OCI-LY1 (cell line): Measurements from ENCODE around the gene YPEL2.

Experiments used
- H2AFZ ChIP-seq: fragments of 200-600 bp; sonication (generic), shearing (Covaris generic); 2 replicates; pipeline ENCODE4 v1.6.0; 2014; ENCODE audit warnings: antibody characterized with exemption, mild to moderate bottlenecking, low read length
- H3F3A ChIP-seq: fragments of 200-600 bp; sonication (generic), shearing (Covaris generic); 2 replicates; pipeline ENCODE4 v1.6.0; 2014; ENCODE audit warnings: mild to moderate bottlenecking, antibody characterized with exemption, low read length, moderate library complexity; ENCODE audit not compliant: insufficient read depth
- H3K27ac ChIP-seq: fragments of 200-600 bp; sonication (generic); 2 replicates; pipeline ENCODE4 v1.5.1; 2014; ENCODE audit warnings: low read length, mixed run types, mild to moderate bottlenecking, low read depth; ENCODE audit not compliant: poor library complexity, severe bottlenecking
- H3K27me3 ChIP-seq: fragments of 200-600 bp; sonication (generic); 2 replicates; pipeline ENCODE4 v1.6.0; 2014; ENCODE audit warnings: antibody characterized with exemption, mild to moderate bottlenecking, low read length, moderate library complexity; ENCODE audit not compliant: insufficient read depth
- H3K36me3 ChIP-seq: fragments of 200-600 bp; sonication (generic); 2 replicates; pipeline ENCODE4 v1.6.1; 2014; ENCODE audit warnings: mild to moderate bottlenecking, antibody characterized with exemption, low read length, moderate library complexity, mixed read lengths; ENCODE audit not compliant: insufficient read depth
- H3K4me1 ChIP-seq: fragments of 200-600 bp; sonication (generic); 2 replicates; pipeline ENCODE4 v1.5.1; 2014; ENCODE audit warnings: mild to moderate bottlenecking, low read length, moderate library complexity; ENCODE audit not compliant: insufficient read depth, severe bottlenecking
- H3K4me2 ChIP-seq: fragments of 200-600 bp; sonication (generic), shearing (Covaris generic); 2 replicates; pipeline ENCODE4 v1.6.1; 2014; ENCODE audit warnings: low read length
- H3K4me3 ChIP-seq: fragments of 200-600 bp; sonication (generic); 2 replicates; pipeline ENCODE4 v1.5.1; 2014; ENCODE audit warnings: low read length, low read depth, mild to moderate bottlenecking, mixed read lengths; ENCODE audit not compliant: poor library complexity, severe bottlenecking
- H3K79me2 ChIP-seq: fragments of 200-600 bp; shearing (Covaris generic); 2 replicates; pipeline ENCODE4 v1.6.1; 2016; ENCODE audit warnings: mixed run types, low read length, mixed read lengths; ENCODE audit not compliant: insufficient read depth
- H3K9ac ChIP-seq: fragments of 200-600 bp; sonication (generic), shearing (Covaris generic); 2 replicates; pipeline ENCODE4 v1.6.1; 2014; ENCODE audit warnings: mild to moderate bottlenecking, low read length, mixed read lengths
- H3K9me2 ChIP-seq: fragments of 200-600 bp; sonication (generic), shearing (Covaris generic); 2 replicates; pipeline ENCODE4 v1.6.1; 2014; ENCODE audit warnings: low read depth, mild to moderate bottlenecking, low read length, mixed read lengths
- H3K9me3 ChIP-seq: fragments of 200-600 bp; shearing (Covaris generic); 2 replicates; pipeline ENCODE4 v1.6.1; 2014; ENCODE audit warnings: low read length, mixed read lengths
- H4K20me1 ChIP-seq: fragments of 200-600 bp; sonication (generic), shearing (Covaris generic); 2 replicates; pipeline ENCODE4 v1.6.0; 2016; ENCODE audit warnings: mild to moderate bottlenecking, low read length; ENCODE audit not compliant: insufficient read depth
- EZH2 ChIP-seq: fragments of 200-600 bp; sonication (generic), shearing (Covaris generic); IDR thresholded peaks from 2 replicates; pipeline ENCODE4 v1.8.0; 2017; ENCODE audit warnings: borderline replicate concordance, mixed run types, mild to moderate bottlenecking, antibody characterized with exemption, low read length, moderate library complexity, mixed read lengths
- TF ChIP-seq, protein P1 (sequence below): fragments of 200-600 bp; sonication (generic), shearing (Covaris generic); IDR thresholded peaks from 2 replicates; pipeline ENCODE4 v1.5.1; 2017; ENCODE audit warnings: mild to moderate bottlenecking, antibody characterized with exemption, low read length, moderate library complexity, mixed read lengths

Gene YPEL2

DNA sequence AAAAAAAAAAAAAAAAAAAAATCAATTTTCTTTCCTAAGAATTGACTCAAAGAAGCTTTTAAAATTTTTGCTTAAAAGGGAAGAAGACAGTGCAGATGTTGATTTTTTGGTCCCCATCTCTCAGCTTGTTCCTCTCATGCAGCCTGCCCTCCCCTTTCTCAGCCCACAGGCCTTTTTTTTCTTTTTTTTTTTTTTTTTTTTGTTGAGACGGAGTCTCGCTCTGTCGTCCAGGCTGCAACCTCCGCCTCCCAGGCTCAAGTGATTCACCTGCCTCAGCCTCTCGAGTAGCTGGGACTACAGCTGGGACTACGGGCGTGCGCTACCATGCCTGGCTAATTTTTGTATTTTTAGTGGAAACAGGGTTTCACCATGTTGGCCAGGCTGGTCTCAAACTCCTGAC, 17.7 kb downstream of the YPEL2 start:
- H3K4me2 ChIP-seq, result no peak overlapping the region
- no peaks in the 10 kb centered on the region for H3K9me3 ChIP-seq
- no peak overlapping the region for H2AFZ ChIP-seq
- H3K9me2 ChIP-seq, result no peaks in the 10 kb centered on the region
- no peak overlapping the region for H3K27ac ChIP-seq
- no peaks in the 10 kb centered on the region for H4K20me1 ChIP-seq
- H3F3A ChIP-seq, result no peaks in the 10 kb centered on the region
- H3K79me2 ChIP-seq, result no peaks in the 10 kb centered on the region
- no peaks in the 10 kb centered on the region for H3K4me1 ChIP-seq
- TF ChIP-seq EZH2, result no peak
- TF ChIP-seq, protein P1, sequence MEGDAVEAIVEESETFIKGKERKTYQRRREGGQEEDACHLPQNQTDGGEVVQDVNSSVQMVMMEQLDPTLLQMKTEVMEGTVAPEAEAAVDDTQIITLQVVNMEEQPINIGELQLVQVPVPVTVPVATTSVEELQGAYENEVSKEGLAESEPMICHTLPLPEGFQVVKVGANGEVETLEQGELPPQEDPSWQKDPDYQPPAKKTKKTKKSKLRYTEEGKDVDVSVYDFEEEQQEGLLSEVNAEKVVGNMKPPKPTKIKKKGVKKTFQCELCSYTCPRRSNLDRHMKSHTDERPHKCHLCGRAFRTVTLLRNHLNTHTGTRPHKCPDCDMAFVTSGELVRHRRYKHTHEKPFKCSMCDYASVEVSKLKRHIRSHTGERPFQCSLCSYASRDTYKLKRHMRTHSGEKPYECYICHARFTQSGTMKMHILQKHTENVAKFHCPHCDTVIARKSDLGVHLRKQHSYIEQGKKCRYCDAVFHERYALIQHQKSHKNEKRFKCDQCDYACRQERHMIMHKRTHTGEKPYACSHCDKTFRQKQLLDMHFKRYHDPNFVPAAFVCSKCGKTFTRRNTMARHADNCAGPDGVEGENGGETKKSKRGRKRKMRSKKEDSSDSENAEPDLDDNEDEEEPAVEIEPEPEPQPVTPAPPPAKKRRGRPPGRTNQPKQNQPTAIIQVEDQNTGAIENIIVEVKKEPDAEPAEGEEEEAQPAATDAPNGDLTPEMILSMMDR, result no peak
- no peak overlapping the region for H3K9ac ChIP-seq
- H3K27me3 ChIP-seq, result no peaks in the 10 kb centered on the region
- no peak overlapping the region for H3K4me3 ChIP-seq
- no peaks in the 10 kb centered on the region for H3K36me3 ChIP-seq

GRCh38 chr17:59353106-59353854, 21.8 kb downstream of the YPEL2 start:
- Histone ChIP-seq H3K27ac (no peak overlapping the region), H3K36me3 (no peaks in the 10 kb centered on the region), H3K9me3 (no peaks in the 10 kb centered on the region), H3K9ac (no peak overlapping the region), H4K20me1 (no peaks in the 10 kb centered on the region), H3K79me2 (no peaks in the 10 kb centered on the region), H3K4me2 (no peak overlapping the region), H3K9me2 (no peaks in the 10 kb centered on the region), H3K4me1 (no peaks in the 10 kb centered on the region), H3K27me3 (no peaks in the 10 kb centered on the region), H2AFZ (no peak overlapping the region), H3F3A (no peaks in the 10 kb centered on the region), H3K4me3 (no peak overlapping the region)
- TF ChIP-seq EZH2, result no peak
- TF ChIP-seq, protein P1, result no peak

GRCh38 chr17:59353936-59354755, 22.7 kb downstream of the YPEL2 start:
- TF ChIP-seq, protein P1, result no peak
- TF ChIP-seq EZH2, result no peak
- Histone ChIP-seq H3K9me3 (no peaks in the 10 kb centered on the region), H3K36me3 (no peaks in the 10 kb centered on the region), H3K4me1 (no peaks in the 10 kb centered on the region), H3K4me3 (no peak overlapping the region), H3K9ac (no peak overlapping the region), H4K20me1 (no peaks in the 10 kb centered on the region), H2AFZ (no peak overlapping the region), H3K27me3 (no peaks in the 10 kb centered on the region), H3K79me2 (no peaks in the 10 kb centered on the region), H3K4me2 (no peak overlapping the region), H3F3A (no peaks in the 10 kb centered on the region), H3K9me2 (no peaks in the 10 kb centered on the region), H3K27ac (no peak overlapping the region)
